Thyroid gland (tissue), 4 donors: ENCODE measurements around the gene L3MBTL4.

Experiments
- POLR2A ChIP-seq, 2 donors: fragments of 450-650 bp; IDR thresholded peaks; one replicate each; pipeline ENCODE4 v1.6.1; 2017; ENCODE audit warnings: antibody characterized with exemption in 2 of 2, mild to moderate bottlenecking in 2 of 2, moderate library complexity in 1 of 2
- TF ChIP-seq, protein P1 (sequence below), 6 experiments: fragments of 200-600 bp in 3 of 6; fragments of 450-650 bp in 3 of 6; sonication (generic) in 3 of 6; IDR thresholded peaks; one replicate each; pipeline ENCODE4 v1.5.1; 2016 to 2019; ENCODE audit warnings: antibody characterized with exemption in 6 of 6, mild to moderate bottlenecking in 2 of 6, inconsistent platforms in 1 of 6, moderate library complexity in 1 of 6

DNA sequence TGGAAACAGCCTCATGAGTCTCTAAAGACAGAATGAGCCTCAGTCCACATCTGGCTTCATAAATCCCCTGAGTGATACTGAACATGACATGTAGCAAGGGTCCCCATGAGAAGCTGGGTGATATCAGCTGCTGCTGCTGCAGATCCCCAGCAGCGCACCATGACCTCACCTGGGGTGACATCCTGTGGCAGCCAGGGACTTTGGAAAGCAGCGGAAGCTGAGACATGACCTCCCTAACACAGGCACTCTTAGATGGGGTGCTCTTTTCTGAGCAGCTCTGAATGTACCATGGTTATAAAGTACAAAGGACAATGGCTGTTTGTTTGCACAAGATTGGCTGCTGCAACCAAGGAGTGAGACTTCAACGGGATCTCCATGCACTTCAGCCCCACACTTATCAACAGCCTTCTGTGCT, 444.7 kb downstream of the L3MBTL4 start:
- no peak for TF ChIP-seq POLR2A (IDR thresholded peaks at IDR 0.05)
- TF ChIP-seq, protein P1, sequence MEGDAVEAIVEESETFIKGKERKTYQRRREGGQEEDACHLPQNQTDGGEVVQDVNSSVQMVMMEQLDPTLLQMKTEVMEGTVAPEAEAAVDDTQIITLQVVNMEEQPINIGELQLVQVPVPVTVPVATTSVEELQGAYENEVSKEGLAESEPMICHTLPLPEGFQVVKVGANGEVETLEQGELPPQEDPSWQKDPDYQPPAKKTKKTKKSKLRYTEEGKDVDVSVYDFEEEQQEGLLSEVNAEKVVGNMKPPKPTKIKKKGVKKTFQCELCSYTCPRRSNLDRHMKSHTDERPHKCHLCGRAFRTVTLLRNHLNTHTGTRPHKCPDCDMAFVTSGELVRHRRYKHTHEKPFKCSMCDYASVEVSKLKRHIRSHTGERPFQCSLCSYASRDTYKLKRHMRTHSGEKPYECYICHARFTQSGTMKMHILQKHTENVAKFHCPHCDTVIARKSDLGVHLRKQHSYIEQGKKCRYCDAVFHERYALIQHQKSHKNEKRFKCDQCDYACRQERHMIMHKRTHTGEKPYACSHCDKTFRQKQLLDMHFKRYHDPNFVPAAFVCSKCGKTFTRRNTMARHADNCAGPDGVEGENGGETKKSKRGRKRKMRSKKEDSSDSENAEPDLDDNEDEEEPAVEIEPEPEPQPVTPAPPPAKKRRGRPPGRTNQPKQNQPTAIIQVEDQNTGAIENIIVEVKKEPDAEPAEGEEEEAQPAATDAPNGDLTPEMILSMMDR (IDR thresholded peaks at IDR 0.05) = no peak
